ENCODE results near the gene ARFGAP2.

The ARFGAP2 gene

DNA sequence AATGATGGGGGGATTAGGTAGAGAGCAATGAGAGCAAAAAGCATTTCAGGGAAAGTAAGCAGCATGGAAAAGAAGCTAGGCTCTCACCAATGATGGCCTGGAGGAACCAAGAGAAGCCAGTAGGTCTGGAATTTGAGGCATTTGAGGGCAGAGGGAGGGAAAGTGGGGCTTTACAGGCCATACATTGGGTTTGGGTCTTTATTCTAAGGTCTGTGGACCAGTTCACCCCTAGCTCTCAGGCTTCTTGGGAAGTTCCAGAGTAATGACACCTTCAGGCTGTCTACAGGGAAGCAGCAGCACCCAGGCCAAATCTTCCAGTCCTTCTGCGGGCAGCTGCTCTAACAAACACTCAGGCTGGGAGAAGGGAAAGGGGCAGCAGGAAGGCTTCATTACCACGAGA, 29.4 kb downstream of the ARFGAP2 start:
- DNase-seq: no peak

DNA sequence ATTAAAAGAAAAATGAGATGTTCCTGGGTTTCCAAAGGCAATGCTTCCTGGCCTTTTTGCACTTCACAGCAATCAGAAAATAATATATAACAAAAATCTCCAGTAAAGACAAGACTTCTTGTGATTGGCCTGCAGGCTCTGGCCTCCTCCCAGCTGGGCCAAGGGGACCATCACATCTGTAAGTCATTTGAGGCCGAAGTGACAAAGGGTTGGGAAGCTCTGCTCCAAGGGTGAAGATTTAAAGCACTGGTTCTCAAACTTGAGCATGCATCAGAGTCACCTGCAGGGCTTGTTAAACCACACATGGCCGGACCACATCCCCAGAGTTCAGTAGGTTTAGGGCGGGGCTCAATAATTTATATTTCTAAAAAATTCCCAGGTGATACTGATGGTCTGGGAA, 32.1 kb downstream of the ARFGAP2 start:
- DNase-seq: no peak

DNA sequence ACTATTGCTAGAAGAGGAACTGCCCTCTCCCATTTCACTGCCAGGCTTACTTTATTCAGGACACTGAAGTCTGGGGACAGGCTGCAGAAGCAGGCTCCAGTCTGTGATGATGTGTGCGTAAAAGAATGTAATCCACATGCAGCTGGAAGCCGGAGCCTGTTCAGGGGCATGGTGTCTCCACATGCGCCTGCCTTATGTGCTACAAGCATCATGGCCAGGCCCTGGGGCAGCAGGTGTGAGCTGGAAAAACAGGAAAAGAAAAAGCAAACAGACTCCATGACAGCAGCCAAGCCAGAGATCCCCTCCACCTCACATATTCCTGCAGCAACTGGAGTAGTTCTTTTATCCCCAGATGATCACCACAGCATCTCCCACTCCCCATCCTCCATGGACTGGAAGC, 33.4 kb downstream of the ARFGAP2 start:
- no peak for DNase-seq

DNA sequence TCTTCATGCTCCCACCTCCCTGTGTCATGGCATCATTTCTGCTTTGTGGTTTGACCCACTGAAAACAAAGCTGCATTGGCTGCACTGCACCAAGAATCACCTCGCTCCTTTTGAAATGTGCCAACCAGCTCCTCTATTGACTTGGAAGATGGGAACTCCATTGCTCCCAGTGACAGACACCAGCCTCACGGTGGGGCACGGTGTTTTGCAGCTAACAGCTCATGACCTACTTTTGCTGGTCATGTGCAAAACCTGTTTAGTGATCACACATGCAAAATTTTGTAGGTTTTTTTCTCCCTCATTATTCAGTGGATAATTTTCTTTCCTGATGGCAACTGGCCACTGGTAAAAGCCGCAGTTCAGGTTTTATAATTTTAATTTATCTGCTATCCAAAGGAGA, 36.8 kb downstream of the ARFGAP2 start:
- DNase-seq: no peak

DNA sequence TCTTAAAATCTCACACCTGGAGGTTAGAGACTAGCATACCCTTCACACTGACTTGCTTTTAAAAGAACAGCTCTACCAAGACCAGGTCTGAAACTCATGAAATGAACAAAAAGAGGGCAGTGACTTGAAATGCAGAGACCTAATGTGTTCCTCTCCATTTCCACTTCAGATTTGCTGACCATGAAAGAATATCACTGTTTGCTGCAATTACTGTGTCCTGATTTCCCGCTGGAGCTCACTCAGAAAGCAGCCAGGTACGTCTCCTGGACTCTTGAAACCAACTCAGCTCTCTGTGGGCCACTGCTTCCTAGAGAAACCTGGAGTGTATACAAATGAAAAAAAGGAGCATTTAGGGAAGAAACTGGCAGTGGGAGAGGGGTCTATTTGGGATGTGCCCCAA, 39.2 kb downstream of the ARFGAP2 start:
- DNase-seq: no peak

DNA sequence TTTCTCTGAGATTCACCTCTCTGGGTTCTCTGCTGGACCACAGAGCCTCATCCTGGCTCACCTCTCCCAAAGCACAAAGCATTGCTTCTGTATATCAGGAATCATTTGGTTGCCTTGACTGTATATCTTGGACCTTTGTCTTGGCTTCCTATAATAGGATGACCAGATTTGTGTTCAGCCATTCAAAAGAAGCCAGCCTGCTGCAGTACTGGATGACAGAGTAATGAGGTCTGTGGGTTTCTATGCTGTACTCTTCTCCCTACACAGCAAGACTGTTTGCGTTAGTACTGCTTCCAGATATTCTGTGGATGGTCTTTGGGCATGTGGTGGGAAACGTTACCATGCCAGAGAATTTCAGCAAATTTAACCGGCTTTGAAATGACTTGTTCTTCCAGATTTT, 39.8 kb downstream of the ARFGAP2 start:
- no peak for DNase-seq

DNA sequence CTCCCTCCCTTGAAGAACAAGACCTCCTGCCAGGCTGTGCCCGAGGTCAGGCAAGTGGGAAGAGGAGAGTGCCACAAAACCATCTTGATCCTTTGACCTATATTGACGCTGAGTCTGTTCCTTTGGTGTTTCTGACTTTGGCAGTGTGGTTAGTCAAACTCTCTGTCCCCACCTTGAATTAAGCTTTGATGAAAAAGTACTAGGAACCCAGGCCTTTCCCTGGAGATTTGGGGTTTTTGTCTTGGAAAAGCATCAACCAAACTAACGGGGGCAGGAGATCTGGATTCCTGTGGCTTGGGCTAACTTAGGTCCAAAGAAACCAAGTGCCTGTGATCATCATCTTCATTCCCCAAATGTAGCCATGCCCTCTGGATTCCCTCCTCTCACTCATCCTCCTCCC, 40.4 kb downstream of the ARFGAP2 start:
- DNase-seq: no peak

DNA sequence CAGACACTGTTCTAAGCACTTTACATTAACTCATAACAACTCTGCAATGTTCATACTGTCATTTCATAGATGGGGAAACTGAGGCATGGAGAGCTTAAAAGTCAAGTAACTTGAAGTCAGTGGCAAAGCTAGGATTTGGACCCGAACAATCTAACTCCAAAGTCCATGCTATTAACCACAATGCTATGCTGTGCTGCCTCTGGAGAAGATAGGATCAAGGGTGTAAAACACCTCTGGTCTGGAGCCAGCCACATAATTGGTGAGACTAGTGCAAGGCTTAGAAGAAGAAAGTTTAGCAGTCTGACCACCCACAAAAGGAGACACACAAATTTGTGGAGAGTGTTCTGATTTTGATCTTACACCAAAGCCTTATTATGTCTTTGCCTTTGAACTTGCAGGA, 43.7 kb downstream of the ARFGAP2 start:
- DNase-seq: no peak

DNA sequence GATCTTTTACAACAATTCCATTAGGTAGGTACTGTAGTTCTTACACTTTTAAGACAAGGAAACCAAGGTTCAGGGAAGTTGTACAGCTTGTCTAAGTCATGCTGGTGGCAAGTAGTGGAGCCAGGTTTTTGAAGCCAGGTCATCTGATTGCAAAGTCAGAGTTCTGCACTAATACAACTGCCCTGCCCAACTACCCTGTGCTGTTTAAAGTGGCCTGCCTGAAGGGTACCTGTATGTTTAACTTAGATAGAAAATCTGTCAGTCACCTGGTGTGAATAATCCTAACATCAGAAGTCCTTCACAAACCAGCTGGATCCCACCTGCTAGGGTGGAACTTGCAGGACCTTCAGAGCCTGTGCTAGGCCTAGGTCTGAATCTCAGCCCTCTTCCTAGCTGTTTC, 44.2 kb downstream of the ARFGAP2 start:
- no peak for DNase-seq

DNA sequence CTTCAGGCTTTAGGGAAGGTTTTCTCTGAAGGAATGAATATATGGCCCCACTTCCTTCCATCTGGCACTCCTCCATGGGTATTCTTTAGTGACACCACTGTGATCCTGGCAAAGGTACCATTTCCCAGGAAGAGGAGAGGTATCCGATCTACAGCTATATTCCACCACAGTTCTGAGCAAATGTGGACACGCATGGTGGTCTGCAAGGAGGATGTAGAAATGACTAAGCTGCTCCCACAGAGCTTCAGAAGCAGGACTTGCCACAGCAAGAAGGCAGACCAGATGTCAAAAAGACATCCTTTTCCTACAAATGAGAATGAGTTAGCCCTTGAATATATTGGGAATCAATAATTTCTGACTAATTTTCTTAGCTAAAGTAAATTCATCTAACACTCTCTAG, 45.5 kb downstream of the ARFGAP2 start:
- no peak for DNase-seq

DNA sequence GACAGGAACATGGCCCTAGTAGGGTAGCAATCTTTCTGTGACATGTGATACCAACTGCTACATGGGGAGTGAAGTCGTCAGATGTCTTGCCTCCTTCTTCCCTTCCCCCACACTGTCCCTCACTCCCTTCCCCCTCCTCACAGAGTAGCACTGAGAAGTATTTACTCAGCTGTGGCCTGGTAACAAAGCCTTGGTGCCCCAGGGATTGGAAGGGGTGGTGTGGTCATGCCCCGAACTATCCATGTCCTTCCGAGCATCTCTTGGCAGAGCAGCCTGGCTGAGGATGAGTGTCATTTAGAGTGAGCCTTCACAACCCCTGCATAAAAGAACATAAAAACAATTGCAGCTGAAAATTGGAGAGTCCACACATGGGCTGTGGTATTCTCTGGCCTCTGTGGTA, 46.1 kb downstream of the ARFGAP2 start:
- DNase-seq: no peak

DNA sequence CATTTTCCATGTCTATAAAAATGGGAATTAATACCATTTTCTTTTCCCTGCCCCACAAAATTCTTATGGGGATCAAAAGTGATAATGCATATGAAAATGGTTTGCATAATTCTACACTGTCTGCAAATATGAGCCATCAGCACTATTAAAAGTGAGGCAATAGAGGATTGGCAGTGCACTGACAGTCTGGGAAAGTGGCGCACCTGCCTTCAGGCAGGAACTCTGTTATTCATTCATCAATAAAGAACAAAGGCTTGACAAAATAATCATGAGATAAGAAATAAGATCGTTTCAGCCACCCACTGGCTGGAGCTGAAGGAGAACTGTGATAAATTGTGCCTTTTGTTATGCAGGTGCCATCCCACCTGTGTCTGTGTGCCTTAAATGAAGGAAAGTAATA, 49.5 kb downstream of the ARFGAP2 start:
- DNase-seq: no peak

DNA sequence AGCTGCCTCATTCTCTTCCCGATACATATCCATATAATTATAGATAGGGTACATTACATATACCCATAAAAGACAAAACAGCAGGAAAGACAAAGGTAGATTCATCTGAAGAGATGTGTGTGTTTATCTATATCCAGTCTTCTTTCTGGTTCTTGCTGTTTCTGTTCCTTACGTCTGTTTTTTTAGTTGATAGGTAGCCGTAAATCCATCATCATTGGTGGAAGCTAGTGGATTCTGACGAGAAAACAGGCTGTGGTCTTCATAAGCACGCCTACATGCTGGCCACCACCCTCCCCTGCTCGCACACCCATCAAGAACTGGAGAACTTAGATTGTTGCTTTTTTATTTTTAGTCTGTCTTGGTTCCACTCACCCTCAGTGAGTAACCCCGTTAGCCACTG, 51.6 kb downstream of the ARFGAP2 start:
- DNase-seq: no peak

DNA sequence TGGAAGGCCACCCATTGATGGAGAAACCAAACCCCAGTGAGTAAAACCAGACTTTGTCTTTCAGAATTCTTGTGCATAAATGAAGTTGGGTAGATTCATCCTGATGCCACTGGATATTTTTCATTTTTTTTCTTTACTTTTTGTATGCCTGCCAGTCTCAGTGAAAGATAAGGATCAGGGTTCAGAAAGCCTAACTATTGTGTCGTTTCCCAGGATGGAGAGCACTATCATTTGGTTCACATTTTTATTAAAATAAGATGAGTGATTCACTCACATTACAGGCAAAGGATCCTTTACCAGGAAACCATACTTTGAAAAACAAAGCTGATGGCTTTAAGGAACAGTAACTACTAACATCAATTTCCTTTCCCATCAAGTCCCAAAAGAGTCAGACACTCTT, 52.0 kb downstream of the ARFGAP2 start:
- DNase-seq: no peak

DNA sequence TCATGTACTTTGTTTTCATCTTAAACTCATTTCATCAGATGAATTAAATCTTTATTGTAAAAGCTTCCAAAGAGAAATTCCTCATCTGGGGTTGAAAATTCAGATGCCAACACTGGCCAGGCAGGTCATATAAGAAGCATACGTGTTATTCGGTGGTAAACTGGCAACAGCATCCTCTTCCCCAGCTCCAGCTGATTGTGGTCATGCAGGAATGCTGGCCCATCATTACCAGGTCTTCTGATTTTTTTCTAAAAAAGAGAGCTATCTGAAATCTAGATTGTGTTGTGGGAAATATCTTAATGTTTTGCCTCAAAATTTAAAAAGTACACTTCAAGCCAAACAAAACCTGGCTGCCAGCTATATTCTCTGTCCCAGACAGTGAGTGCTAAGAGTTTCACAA, 53.6 kb downstream of the ARFGAP2 start:
- no peak for DNase-seq

DNA sequence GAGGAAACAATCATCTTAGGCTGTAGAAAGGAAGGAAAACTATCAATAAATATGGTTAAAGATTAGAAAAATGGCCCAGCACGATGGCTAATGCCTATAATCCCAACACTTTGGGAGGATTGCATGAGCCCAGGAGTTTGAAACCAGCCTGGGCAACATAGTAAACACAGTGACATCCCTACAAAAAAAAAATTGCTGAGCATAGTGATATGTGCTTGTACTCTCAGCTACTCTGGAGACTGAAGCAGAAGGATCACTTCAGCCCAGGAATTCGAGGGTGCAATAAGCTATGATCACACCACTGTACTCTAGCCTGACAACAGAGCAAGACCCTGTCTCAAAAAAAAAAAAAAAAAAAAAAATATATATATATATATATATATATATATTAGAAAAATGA, 54.9 kb downstream of the ARFGAP2 start:
- DNase-seq: no peak

DNA sequence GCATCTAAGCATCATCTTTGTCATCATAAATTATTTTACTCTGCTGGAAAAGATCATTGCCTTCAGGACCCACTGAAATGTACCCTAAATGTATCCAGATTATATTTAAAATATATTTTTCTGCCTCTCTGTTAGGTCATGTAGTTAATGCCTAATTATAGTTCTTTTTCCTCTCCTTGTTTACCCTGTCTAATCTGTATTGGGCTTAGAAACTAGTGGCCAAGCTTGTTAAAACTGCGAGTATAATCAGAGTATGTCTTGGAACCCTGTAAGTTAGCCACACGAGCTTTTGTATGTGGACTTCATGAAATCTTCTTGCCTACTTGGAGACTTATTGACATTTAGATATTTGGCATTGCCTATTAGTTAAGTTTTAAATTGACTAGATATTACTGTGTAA, 55.6 kb downstream of the ARFGAP2 start:
- DNase-seq: no peak

DNA sequence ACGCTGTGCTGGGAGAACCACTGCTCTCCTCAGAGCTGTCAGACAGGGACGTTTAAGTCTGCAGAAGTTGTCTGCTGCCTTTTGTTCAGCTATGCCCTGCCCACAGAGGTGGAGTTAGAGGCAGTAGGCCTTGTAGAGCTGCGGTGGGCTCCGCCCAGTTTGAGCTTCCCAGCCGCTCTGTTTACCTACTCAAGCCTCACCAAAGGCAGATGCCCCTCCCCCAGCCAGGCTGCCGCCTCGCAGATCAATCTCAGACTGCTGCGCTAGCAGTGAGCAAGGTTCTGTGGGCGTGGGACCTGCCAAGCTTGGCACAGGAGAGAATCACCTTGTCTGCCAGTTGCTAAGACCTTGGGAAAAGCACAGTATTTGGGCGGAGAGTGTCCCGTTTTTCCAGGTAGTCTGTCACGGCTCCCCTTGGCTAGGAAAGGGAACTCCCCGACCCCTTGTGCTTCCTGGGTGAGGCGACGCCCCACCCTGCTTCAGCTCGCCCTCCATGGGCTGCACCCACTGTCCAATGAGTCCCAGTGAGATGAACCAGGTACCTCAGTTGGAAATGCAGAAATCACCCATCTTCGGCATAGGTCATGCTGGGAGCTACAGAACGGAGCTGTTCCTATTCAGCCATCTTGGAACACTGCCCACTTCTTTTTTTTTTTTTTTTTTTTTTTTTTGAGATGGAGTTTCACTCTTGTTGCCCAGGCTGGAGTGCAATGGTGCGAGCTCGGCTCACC, 57.6 kb downstream of the ARFGAP2 start:
- peak; percentile 27 for DNase-seq
